ENCODE measurements around the gene VAT1L. TPM values are rescaled to one million over a fixed set of nuclear protein-coding genes. Genes with fewer than 3 reads are reported as not detected.

VAT1L gene
- total RNA-seq, 1 donor from 2014 or later = 1.1 TPM

DNA sequence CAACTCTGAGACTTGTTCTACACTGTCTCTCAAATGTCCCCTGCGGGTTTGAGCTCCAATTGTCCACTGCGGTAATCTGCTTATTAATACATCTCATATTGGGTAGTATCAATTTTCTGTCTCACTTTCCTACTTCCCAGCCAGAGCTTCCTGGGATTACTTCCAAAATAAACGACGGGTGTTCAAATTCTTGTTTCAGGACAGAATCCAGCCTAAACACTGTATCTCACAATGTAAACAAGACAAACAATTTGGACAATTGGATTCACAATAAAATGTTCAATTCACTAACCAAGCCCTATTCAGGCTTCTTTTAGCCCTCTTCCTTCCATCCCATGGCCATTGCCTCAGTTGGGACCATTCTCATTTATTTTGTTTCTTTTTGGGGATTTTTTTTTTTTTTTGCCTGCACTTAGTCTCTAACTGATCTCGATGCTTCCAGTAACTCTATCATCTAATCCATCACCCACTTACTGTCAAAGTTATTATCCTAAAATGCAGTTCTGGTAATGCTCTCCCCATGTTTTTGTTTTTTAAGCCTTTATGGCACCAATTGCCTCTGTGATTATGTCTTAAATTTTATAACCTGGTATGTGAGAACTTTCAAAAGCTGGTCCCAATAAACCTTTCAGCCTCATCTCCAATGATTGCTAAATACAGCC, 2.0 kb upstream of the VAT1L start:
- TF ChIP-seq, protein P1, sequence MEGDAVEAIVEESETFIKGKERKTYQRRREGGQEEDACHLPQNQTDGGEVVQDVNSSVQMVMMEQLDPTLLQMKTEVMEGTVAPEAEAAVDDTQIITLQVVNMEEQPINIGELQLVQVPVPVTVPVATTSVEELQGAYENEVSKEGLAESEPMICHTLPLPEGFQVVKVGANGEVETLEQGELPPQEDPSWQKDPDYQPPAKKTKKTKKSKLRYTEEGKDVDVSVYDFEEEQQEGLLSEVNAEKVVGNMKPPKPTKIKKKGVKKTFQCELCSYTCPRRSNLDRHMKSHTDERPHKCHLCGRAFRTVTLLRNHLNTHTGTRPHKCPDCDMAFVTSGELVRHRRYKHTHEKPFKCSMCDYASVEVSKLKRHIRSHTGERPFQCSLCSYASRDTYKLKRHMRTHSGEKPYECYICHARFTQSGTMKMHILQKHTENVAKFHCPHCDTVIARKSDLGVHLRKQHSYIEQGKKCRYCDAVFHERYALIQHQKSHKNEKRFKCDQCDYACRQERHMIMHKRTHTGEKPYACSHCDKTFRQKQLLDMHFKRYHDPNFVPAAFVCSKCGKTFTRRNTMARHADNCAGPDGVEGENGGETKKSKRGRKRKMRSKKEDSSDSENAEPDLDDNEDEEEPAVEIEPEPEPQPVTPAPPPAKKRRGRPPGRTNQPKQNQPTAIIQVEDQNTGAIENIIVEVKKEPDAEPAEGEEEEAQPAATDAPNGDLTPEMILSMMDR (IDR thresholded peaks at IDR 0.05; ENCODE audit: unreplicated experiment) = no peak

DNA sequence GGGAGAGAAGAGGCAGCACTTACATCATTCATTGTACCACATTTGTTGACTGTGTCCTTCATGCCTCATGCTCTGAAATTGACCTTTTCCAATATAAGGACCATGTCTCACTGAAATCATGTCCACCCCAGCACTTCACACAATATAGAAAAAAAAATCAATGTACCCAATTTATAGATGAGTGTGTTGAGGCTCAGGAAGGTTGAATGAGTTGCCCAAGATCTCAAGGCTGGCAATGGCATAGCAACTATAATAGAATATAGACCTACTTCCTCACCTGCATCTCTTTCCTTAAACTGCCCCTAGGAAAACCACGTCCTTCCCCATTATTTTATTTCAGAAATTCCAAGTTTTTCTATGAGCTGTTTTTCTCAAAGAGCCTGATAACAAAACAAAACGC, 912 bp upstream of the VAT1L start:
- Mint-ChIP-seq H3K27me3 (ENCODE audit: unreplicated experiment) (peaks cover 6% of the 10 kb centered on the region), H3K27ac (ENCODE audit: unreplicated experiment) (no peak overlapping the region), H3K36me3 (ENCODE audit: low read depth, unreplicated experiment) (no peaks in the 10 kb centered on the region), H3K4me1 (ENCODE audit: unreplicated experiment) (peaks cover 8% of the 10 kb centered on the region), H3K4me3 (ENCODE audit: unreplicated experiment) (no peak overlapping the region), H3K9me3 (ENCODE audit: unreplicated experiment) (no peaks in the 10 kb centered on the region)
- TF ChIP-seq, protein P1 (IDR thresholded peaks at IDR 0.05; ENCODE audit: unreplicated experiment) = no peak
- DNase-seq (ENCODE audit: low spot score) = no peak

More for the DNA sequence above, 2.0 kb upstream of the VAT1L start:
- Mint-ChIP-seq H3K4me1 (ENCODE audit: unreplicated experiment) (peaks cover 8% of the 10 kb centered on the region), H3K27ac (ENCODE audit: unreplicated experiment) (no peak overlapping the region), H3K4me3 (ENCODE audit: unreplicated experiment) (no peak overlapping the region), H3K9me3 (ENCODE audit: unreplicated experiment) (no peaks in the 10 kb centered on the region), H3K36me3 (ENCODE audit: low read depth, unreplicated experiment) (no peaks in the 10 kb centered on the region), H3K27me3 (ENCODE audit: unreplicated experiment) (peaks cover 6% of the 10 kb centered on the region)
- no peak for DNase-seq (ENCODE audit: low spot score)

- TF ChIP-seq, protein P1 (IDR thresholded peaks at IDR 0.05; ENCODE audit: unreplicated experiment) = no peak
- no peaks in the 10 kb centered on the region for H3K36me3 Mint-ChIP-seq (ENCODE audit: low read depth, unreplicated experiment)
- H3K9me3 Mint-ChIP-seq (ENCODE audit: unreplicated experiment) = no peaks in the 10 kb centered on the region
- H3K4me3 Mint-ChIP-seq (ENCODE audit: unreplicated experiment) = no peak overlapping the region
- no peak for DNase-seq (ENCODE audit: low spot score)
- H3K4me1 Mint-ChIP-seq (ENCODE audit: unreplicated experiment) = peaks cover 8% of the 10 kb centered on the region
- H3K27me3 Mint-ChIP-seq (ENCODE audit: unreplicated experiment) = peaks cover 6% of the 10 kb centered on the region
- H3K27ac Mint-ChIP-seq (ENCODE audit: unreplicated experiment) = no peak overlapping the region
Observed at GRCh38 chr16:77789085-77790008, 983 bp downstream of the VAT1L start.

DNA sequence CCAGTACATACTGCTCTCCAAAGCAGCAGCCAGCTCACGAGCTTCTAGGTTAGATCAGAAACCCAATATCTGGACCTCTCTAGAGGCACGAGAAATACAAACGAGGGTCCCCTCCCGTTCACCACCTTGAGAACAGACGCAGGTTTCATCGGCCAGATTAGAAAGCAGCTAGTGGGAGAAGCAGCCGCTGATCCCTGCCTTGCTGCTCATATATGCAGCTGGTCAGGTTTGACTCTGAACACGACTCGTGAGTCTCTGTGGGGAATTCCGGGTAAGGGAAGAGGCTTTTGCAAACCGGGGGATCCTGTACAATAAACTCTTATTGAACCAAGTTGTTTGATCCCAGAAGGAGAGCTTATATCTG, 1.6 kb downstream of the VAT1L start:
- Mint-ChIP-seq H3K4me3 (ENCODE audit: unreplicated experiment) (no peak overlapping the region), H3K27me3 (ENCODE audit: unreplicated experiment) (peaks cover 6% of the 10 kb centered on the region), H3K27ac (ENCODE audit: unreplicated experiment) (no peak overlapping the region), H3K9me3 (ENCODE audit: unreplicated experiment) (no peaks in the 10 kb centered on the region), H3K4me1 (ENCODE audit: unreplicated experiment) (peaks cover 8% of the 10 kb centered on the region), H3K36me3 (ENCODE audit: low read depth, unreplicated experiment) (no peaks in the 10 kb centered on the region)
- TF ChIP-seq, protein P1 (IDR thresholded peaks at IDR 0.05; ENCODE audit: unreplicated experiment) = no peak
- DNase-seq (ENCODE audit: low spot score) = no peak

DNA sequence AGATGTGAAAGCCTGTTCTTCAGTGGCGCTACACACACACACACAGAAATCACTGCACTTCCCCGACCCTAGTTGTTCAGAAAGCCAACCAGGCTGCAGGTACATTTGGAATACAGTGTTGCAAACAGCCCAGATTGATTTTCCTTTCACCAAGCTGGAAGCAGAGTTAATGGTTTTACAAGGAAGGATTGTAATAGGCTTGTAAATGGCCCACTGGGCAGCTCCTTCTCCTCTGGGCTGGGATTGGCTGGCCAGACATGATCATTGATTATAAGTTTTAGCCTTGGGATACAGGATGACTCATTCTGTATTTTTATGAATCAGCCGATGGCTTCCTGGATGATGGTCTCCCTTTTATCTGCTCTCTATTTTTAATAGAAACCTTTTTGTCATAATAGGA, 2.5 kb downstream of the VAT1L start:
- Mint-ChIP-seq H3K4me1 (ENCODE audit: unreplicated experiment) (peaks cover 8% of the 10 kb centered on the region), H3K27ac (ENCODE audit: unreplicated experiment) (no peak overlapping the region), H3K27me3 (ENCODE audit: unreplicated experiment) (peaks cover 6% of the 10 kb centered on the region), H3K9me3 (ENCODE audit: unreplicated experiment) (no peaks in the 10 kb centered on the region), H3K36me3 (ENCODE audit: low read depth, unreplicated experiment) (no peaks in the 10 kb centered on the region), H3K4me3 (ENCODE audit: unreplicated experiment) (no peak overlapping the region)
- TF ChIP-seq, protein P1 (IDR thresholded peaks at IDR 0.05; ENCODE audit: unreplicated experiment) = no peak
- DNase-seq (ENCODE audit: low spot score) = no peak

Measured in endothelial cell (in vitro differentiated cells).